Retinal pigment epithelial cell (primary cell): ENCODE results near the gene TSPAN9.

Source experiments
- DNase-seq: peaks from one replicate; pipeline ENCODE4 v3.0.0-alpha.2; 2010; ENCODE audit warnings: low read depth
- H3K4me3 ChIP-seq: 2 replicates; pipeline ENCODE4 v1.5.1; 2011; ENCODE audit warnings: mild to moderate bottlenecking, low read length, control low read depth, moderate library complexity
- CTCF ChIP-seq: conservative IDR thresholded peaks from 2 replicates; pipeline ENCODE4 v1.5.1; 2011; ENCODE audit warnings: low read depth, low read length, control low read depth, inconsistent platforms

Gene TSPAN9

GRCh38 chr12:3129301-3130056, 52.3 kb downstream of the TSPAN9 start:
- no peak overlapping the region for H3K4me3 ChIP-seq
- no peak for DNase-seq

GRCh38 chr12:3130057-3130830, 53.1 kb downstream of the TSPAN9 start:
- no peak for DNase-seq
- TF ChIP-seq CTCF = no peak

More at GRCh38 chr12:3129301-3130056, 52.3 kb downstream of the TSPAN9 start:
- TF ChIP-seq CTCF = no peak

GRCh38 chr12:3131129-3131528, 54.0 kb downstream of the TSPAN9 start:
- no peak for TF ChIP-seq CTCF
- H3K4me3 ChIP-seq = no peak overlapping the region
- DNase-seq = no peak

More at GRCh38 chr12:3130057-3130830, 53.1 kb downstream of the TSPAN9 start:
- no peak overlapping the region for H3K4me3 ChIP-seq

- no peak for DNase-seq
- no peak for TF ChIP-seq CTCF
- no peak overlapping the region for H3K4me3 ChIP-seq
These were observed 55.6 kb downstream of the TSPAN9 start for GRCh38 chr12:3132636-3133404.

- DNase-seq = no peak
- no peak for TF ChIP-seq CTCF
- H3K4me3 ChIP-seq = no peak overlapping the region
These were observed 56.2 kb downstream of the TSPAN9 start for GRCh38 chr12:3133405-3133783.

GRCh38 chr12:3134126-3134525, 56.9 kb downstream of the TSPAN9 start:
- no peak overlapping the region for H3K4me3 ChIP-seq
- TF ChIP-seq CTCF = no peak
- no peak for DNase-seq
